ENCODE data around the gene WASHC4.

- TF ChIP-seq CTCF (IDR thresholded peaks at IDR 0.05) (no peak), POLR2A (IDR thresholded peaks at IDR 0.05) (no peak)
These were observed 60.5 kb downstream of the WASHC4 start for GRCh38 chr12:105168006-105168405.
